Stimulated activated CD4-positive, alpha-beta T cell treated with anti-CD3 and anti-CD28 coated beads, Interleukin-12 subunit alpha, Interleukin-12 subunit beta, amount 100 ng/mL, for 24 hours (primary cell): Measurements from ENCODE around the gene ACTL8.

ENCODE experiments used
- DNase-seq, 2 experiments: peaks; one replicate each; pipeline ENCODE4 v3.0.0-alpha.2; 2020; ENCODE audit warnings: low read depth in 2 of 2

ACTL8 gene

GRCh38 chr1:17770983-17771382 is 15.8 kb downstream of the ACTL8 start:
- no peak for DNase-seq

GRCh38 chr1:17772615-17773212 is 17.6 kb downstream of the ACTL8 start:
- no peak for DNase-seq

DNA sequence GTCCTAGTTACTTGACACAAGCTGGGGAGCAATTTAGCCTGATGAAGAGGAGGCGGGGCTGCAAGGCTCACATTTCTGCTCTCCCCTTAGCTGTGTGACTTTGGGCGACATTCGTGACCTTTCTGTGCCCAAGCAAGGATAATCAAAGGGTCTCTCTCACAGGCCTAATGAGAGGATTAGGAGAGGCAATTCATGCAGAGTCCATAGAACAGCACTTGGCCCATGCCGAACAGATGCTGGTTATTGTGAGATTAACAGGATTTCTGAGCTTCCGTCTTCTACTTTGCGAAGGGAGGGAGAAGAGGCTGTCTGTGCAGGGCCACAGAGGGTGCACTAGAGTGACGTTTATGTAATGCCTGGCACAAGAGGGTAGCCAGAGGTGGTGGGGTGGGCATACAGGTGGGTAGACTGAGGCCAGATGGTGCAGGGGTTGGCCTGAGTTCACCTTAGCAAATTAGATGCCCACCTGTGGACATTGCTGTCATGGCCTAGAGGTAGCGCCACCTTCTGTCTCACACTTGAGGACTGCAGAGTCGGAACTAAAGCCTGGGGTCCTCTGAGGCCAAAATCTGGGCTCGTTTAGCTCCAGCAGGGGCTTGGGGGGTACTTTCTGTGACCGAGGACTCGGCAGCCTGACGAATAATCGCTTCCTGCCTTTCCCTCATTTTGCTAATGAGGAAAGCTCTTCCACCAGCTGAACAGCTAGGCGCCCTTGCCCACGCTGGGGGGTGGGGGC is 18.6 kb downstream of the ACTL8 start:
- no peak for DNase-seq

GRCh38 chr1:17774452-17774851 is 19.3 kb downstream of the ACTL8 start:
- DNase-seq = no peak

GRCh38 chr1:17775796-17776195 is 20.7 kb downstream of the ACTL8 start:
- no peak for DNase-seq

GRCh38 chr1:17776426-17776825 is 21.3 kb downstream of the ACTL8 start:
- no peak for DNase-seq

DNA sequence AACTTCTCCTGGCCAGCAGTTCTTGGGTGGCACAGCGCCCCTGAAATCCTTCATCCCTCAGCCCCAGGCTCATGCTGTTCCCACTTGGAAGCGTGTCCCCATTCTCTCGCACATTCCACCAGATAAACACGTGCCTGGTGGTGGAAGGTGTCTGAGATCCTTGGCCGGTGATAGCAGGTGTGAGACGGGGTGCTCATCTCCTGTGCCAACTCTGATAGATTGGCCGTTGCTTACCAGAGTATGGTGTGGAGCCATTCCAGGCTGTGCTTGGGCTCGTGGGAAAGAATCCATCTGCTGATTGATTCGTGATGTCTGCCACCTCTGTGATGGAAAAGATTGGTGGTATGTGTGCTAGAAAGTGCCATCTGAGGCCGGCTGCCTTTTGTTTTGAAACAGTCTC is 22.2 kb downstream of the ACTL8 start:
- DNase-seq = no peak

DNA sequence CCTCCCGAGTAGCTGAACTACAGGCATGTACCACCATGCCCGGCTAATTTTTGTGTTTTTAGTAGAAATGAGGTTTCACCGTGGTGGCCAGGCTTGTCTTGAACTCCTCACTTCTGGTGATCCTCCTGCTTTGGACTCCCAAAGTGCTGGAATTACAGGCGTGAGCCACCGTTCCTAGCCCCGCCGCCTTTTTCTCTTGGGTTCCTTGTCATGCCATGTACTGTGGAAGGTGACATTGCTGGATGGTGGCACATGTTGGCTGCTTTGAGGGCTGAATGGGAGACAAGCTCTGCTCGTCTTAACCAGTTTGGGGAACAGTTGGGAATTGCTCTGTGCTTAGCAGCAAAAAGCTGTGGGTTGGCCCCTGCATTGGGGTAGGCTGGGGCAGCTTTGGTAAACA is 22.7 kb downstream of the ACTL8 start:
- no peak for DNase-seq

GRCh38 chr1:17780916-17781315 is 25.8 kb downstream of the ACTL8 start:
- no peak for DNase-seq

GRCh38 chr1:17789926-17790325 is 34.8 kb downstream of the ACTL8 start:
- no peak for DNase-seq

- no peak for DNase-seq
Observed at GRCh38 chr1:17790383-17791054, 35.4 kb downstream of the ACTL8 start.

DNA sequence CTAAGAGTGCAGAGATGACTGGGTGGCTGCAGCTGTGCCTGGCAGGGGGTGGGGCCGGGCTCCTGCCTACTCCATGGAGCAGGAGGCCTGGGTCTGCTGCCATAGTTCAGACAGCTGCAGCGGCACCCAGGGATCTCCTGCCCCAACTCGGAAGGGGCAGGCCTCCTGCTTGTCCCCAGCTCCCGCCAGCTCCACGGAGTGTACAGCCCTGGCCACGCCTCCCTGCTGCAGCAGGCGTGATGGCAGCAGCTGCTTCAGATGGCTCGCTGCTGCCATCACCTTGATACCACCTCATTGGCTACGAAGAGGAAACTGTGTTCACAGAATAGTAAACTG is 35.9 kb downstream of the ACTL8 start:
- no peak for DNase-seq

DNA sequence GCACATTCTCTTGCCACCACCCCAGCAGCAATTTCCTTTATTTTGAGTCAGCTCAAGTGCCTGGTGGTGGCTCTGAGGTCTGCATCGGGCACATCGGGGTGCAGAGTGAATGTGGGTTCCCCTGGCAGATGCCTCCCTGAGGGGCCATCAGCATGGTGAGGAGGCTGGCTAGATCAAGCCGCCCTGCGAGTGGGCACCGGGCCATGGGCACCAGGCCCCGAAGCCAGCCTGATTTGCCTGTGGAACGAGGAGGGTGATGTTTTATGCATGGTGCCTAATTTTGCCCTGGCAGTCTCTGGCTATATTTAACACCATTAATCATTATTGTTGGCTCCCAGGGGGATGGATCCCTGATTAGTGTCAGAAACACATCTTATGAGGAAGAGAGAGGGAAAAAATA is 36.3 kb downstream of the ACTL8 start:
- no peak for DNase-seq

GRCh38 chr1:17792421-17792820 is 37.3 kb downstream of the ACTL8 start:
- no peak for DNase-seq

DNA sequence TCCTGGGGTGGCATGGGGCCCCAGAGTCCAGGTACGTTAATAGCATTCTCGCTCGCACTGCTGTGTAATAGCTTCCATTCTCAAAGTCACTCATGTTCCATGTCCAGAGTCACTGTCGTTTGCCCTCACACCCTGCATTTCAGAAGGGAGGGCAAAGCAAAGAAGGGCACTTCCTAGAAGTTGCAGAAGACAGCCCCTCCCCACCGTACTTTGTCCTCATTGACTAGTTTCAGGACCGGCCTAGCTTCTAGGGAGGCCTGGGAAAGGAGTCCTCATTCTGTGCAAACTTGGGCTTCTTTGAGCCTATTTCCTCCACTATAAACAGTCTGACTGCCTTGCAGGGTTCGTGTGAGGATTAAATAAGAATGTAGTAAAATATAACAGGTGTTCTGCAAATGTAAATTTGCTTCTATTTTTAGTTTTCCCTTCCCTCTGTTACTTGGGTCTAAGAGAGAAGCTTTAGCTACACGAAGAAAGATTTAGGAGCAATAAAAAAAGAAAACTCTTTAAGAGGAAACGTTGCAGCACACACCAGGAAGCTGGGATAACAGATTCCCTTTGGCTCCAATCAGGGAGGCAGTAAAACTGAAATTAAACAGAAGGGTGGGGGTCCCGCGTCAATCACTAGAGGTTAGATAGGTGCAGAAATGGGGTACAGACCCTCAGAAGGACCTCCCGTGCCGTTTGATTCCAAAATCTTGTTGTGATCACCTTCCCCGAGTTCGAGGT is 40.1 kb downstream of the ACTL8 start:
- no peak for DNase-seq

GRCh38 chr1:17795836-17796645 is 40.9 kb downstream of the ACTL8 start:
- no peak for DNase-seq

- DNase-seq = no peak
Observed at GRCh38 chr1:17797478-17797877, 42.3 kb downstream of the ACTL8 start.

- DNase-seq = no peak
Observed at GRCh38 chr1:17798011-17798410, 42.9 kb downstream of the ACTL8 start.

- DNase-seq = no peak
Observed at GRCh38 chr1:17798799-17799382, 43.8 kb downstream of the ACTL8 start.

DNA sequence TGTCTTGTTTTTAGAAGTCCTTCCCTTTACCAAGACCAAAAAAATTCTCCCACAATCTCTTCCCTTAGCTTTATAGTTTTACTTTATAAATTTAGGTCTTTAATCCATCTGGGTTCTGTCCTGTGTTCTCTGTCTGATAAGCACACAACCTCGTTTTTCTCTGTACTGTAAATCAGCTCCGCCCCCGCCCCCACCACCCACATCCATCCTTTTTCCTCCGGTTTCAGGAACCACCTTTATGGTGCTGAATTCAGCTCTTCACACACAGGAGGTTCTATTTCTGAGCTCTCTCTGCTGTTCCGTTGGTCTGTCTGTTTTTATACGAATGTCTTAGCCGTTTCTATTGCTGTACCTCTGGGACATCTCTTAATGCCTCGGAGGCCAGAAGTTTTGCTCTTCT is 44.5 kb downstream of the ACTL8 start:
- no peak for DNase-seq

DNA sequence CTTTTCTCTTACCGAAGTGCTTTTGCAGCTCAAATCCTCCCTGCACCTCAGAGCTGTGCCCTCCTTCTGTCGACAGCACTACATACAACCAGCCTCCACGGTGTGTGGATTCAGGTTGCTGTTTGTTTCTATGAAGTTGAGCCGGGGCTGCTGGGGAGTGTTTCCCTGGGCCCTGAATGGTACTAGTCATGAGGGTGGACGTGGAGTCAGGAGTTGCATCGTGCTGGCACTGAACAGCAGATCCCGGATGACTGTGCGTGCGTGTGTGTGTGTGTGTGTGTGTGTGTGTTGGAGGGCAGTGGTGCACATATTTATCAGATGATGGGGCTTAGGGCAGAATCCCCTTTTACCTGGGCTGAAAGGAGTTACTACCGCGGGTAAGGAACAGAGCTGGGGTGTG is 47.0 kb downstream of the ACTL8 start:
- DNase-seq = no peak
